ENCODE results near the gene TMPRSS2.

The TMPRSS2 gene

DNA sequence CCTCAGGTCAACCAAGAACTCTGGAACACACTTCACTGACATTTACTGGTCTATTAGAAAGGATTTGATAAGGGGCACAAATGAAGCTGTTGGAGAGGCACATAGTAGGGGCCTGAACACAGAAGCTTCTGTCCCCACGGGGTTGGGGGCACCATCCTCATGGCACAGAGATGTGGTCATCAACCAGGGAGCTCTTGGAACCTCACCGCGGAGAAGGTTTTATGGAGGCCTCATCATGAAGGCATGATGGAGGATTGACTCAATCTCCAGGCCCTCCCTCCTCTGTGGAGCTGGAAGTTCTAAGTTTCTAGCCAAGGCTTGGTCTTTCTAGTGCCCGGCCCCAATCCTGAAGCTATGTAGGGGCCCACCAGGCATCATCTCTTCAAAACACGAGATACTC lies 58.3 kb downstream of the TMPRSS2 start:
- no peak for DNase-seq (ENCODE audit: low read depth in 2 of 2)

DNA sequence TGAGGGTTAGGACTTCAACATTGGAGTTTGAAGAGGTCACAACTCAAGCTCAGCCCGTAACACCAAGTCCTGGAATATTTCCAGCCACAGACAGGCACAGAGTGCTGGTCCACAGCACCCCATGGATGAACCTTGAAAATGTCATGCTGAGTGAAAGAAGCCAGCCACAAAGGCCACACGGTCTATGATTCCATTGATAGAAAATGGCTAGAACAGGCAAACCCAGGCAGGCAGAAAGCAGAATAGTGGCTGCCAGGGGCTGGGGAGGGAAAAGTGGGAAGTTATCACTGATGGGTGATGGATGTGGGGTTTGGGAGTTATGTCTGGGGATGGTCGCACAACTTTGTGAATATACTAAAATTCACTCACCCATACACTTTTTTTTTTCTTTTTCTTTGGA lies 60.6 kb downstream of the TMPRSS2 start:
- DNase-seq (ENCODE audit: low read depth in 2 of 2), result no peak

DNA sequence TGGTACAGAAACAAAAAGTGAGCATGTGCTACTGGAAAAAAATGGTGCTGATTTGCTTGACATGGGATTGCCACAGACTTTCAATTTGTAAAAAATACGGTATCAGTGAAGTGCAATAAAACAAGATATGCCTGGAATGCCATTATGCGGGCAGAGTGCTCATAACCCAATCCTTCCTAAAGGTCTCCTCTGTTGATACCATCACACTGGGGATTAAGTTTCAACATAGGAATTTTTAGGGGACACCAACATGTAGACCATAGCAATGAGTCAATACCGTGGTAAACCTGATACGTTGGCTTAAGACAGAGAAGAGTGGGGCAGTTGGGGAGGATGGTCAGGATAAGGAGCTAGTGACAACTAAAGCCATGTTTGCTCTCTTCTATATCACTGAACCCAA lies 61.4 kb downstream of the TMPRSS2 start:
- DNase-seq (ENCODE audit: low read depth in 2 of 2), result no peak

DNA sequence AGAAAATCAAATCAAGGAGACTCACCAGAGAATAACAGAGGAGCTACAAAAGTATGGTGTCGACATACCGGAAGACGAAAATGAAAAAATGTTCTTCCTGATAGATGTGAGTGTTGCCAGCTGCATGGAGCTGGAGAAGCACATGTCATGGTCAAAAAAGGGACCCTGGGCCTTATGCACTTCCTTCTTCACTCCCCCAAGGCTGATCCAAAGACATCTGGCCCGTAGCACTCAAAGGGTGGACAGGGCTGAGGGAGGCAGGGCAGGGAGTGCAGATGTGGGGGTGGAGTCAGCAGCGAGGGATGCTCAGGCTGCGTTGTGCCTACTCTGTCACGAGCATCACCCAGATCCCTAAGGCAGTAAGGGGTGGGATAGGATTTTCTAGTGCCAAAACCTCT lies 62.5 kb downstream of the TMPRSS2 start:
- no peak for DNase-seq (ENCODE audit: low read depth in 2 of 2)

DNA sequence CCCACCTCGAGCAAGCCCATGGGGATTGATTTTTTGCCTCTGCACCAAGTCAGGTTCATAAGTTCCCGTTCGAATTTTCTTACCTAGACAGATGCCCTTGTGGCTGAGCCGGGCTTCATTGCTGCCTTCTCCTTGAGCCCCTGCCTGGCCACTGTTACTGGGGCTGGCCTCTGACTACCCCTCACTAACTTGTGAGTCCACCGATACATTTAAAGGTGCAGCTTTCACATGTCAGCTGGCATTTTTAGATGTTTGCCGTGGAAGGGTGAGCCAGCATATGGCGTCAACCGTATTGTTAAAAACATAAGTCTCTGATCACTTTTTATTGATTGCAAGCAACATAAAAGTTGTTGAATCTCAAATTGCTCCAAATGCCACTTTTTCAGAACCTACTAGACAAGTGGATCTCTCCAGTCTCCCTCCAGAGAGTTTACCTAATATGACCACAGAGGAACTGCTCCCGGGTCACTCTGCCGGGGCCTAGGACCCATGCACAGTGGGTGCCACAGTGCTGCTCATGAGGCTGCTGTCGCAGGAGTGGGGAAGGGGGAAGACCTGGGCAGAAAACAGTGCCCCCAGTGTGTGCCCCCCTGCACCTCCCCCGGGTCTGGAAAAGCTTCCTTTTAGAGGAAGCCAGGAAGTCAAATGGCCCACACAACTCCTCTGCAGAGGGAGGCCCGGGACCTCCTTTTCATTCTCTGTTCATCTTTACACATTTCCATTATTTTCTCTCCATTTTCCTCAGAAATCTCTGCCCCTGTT lies 63.1 kb downstream of the TMPRSS2 start:
- no peak for DNase-seq (ENCODE audit: low read depth in 2 of 2)

DNA sequence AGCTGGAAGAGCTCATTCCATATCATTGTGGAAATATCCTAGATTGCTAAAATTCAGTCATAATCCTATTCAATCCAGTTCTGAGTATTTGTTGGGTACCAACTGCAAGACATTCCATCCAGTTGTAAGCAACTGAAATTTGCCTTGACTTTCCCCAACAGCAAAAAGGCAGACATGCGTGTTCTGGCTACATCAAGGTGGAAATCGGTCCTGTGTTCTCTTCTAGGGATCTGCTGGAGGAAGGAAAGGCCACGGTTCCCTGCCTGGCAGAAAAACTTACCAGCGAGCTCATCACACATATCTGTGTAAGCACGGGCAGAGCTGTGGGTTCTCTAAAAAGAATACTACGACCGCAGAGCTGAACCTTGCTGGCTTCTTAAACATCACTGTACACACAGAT lies 64.4 kb downstream of the TMPRSS2 start:
- no peak for DNase-seq (ENCODE audit: low read depth in 2 of 2)

DNA sequence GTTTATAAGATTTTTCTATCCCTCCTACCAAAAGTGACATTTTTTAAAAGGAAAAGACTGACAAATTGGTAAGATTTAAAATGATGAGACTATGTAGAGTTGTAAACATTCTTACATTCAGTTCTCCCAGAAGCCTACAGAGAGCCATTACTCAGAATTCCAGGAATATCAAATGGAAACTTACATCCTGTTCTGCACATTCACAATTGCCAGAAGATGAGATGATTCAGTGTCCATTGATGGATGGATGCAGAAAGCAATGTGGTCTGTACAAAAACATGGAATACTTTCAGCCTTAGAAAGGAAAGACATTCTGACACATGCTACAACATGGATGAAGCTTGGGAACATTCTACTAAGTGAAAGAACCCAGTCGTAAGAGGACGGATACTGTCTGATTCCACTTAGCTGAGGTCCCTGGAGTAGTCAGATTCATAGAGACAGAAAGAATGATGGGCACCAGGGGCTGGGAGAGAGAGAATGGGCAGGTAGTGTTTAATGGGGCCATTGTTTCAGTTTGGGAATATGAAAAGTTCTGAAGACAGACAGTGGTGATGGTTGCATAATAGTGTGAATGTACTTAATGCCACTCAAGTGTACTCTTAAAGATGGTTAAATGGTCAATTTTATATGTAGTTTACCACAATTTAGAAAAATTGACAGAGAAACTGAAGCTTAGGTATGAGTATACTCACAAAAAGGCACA lies 65.3 kb downstream of the TMPRSS2 start:
- DNase-seq (ENCODE audit: low read depth in 2 of 2), result no peak

DNA sequence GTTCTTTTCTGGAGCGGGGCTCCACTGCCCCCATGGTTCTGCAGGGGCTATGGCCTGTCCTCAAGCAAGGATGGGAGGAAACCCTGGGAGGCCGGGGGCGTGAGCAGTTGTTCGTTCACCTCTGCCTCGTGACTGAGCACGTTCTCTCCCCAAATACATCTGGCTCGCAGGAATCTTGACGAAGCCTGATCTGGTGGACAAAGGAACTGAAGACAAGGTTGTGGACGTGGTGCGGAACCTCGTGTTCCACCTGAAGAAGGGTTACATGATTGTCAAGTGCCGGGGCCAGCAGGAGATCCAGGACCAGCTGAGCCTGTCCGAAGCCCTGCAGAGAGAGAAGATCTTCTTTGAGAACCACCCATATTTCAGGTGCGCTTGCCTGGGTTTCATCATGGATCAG lies 66.4 kb downstream of the TMPRSS2 start:
- DNase-seq (ENCODE audit: low read depth in 2 of 2), result no peak

DNA sequence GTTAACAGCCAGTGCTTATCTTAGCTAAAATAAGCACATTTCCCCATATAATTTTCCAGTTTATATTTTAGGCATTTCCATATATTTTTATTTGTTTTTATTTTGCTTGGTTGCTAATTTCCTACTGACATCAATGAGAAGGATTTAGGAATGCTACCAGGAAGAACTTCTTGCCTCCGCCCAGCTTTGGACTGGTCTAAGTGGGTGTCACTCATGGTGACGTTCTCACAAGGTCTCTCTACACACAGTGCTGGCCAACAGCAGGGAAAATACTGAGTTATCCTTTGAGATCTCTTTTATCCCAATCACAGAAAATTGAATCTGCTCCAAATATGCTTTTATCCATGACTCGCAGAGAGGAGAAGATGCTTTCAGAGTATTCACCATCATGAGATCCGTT lies 68.7 kb downstream of the TMPRSS2 start:
- DNase-seq (ENCODE audit: low read depth in 2 of 2), result no peak

DNA sequence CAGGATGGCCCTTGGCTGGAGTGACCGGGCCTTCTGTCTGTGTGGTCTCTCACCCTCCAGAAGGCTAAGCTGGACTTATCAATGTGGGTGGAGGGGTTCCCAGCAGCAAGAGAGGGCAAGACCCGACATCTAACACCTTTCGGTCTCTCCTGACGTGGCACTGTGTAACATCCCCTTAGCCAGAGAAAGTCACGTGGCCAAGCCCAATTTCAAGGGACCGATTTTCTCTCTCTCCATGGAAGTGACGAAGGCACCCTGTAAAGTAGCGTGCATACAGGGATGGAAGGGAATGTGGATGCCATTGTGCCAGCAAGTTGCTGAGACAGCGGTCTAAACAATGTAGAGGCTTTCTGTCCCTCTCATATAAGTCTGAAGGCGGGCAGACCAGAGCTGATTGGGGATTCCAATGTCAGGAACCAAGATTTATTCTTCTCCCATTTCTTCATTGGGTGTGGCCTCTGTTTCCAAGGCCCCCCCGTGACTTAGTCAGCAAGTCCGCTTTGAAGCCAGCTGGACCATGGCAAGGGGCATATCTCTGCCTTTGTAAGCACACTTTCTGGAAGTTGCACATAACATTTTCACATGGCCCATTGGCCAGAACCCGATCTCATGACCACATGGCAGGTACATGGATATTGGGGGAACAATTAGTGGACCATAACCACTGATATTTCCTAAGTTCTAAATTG lies 69.4 kb downstream of the TMPRSS2 start:
- no peak for DNase-seq (ENCODE audit: low read depth in 2 of 2)

DNA sequence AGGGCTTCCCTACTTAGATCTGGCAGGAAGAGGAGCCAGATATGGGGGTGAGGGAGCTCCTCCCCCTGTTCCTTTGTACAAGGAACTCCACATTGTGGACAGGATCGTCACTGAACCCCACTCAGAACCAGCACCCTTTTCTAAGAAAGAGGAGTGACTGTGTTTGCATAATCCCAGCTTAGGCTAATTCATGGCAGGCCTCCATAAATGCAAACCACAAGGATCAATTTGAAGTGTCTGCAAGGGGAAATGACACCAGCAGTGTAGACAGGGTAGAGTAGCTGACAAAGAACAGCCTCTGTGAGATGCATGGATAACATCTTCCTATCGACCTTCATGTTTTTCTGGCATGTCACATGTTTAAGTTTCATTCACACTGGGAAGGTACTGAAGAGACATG lies 70.2 kb downstream of the TMPRSS2 start:
- no peak for DNase-seq (ENCODE audit: low read depth in 2 of 2)

DNA sequence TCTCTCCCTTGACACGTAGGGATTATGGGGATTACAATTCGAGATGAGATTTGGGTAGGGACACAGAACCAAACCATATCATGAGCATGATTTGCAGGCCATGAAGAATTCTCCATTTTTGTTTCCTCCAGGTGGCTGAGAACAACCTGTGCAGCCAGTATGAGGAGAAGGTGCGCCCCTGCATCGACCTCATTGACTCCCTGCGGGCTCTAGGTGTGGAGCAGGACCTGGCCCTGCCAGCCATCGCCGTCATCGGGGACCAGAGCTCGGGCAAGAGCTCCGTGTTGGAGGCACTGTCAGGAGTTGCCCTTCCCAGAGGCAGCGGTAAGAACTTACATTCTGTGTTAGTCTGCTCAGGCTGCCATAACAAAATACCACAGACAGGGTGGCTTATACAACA lies 72.3 kb downstream of the TMPRSS2 start:
- no peak for DNase-seq (ENCODE audit: low read depth in 2 of 2)

DNA sequence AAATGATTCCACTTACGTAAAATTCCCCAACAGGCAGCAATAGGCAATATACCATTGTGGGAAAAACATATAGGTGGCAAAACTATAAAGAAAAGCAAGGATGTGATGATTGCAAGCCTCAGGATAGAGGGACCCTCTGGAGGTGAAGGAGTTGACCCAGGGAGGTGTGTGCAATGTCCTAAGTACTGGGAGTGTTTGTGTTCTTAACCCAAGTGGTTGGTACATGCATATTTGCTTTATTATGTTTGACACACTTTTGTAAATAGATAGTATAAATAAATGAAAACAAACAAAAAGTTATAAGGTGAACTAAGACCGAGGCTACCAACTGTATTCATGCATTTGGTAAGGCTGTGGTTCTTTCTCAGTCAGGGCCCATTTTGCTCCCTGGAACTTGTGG lies 74.4 kb downstream of the TMPRSS2 start:
- DNase-seq (ENCODE audit: low read depth in 2 of 2), result no peak

DNA sequence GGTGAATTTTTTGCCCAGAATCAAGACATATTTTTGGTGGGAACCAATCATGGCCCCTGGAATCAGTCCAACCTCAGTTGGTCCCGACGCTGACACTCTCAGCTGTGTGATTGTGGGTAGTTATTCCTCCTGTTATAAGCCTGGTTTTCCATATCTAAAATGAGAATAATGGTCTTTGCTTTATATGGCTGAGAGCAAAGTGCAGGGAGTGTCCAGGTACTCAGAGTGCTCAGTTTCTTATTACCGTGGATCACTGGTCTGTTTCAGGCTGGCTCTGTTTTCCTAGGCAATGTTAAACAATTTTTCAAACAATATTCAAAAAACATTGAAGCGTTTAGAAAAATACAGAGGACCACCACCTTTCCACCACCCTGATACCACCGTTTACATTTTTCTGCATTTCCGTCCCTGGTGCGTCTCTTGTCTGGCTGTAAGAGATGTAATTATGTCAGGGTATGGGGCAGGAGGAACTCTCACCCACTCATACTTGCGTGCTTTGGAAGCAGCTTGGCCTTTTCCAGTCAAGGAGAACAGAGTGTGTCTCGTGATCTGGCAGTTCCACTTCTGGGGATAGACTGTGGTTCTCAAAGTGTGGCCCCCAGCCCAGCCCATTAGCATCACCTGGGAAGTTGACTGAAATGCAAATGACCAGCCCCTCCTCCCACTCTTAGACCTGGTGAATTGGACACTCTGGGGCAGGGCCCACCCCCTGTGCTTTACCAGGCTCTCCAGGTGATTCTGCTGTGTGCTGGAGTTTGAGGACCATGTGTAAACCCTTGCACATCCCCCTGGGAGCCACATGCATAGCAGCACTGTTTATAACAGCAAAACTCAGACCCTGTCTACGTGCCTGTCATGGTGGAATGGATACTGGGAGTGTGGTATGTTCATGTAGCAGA lies 75.1 kb downstream of the TMPRSS2 start:
- DNase-seq (ENCODE audit: low read depth in 2 of 2), result no peak

DNA sequence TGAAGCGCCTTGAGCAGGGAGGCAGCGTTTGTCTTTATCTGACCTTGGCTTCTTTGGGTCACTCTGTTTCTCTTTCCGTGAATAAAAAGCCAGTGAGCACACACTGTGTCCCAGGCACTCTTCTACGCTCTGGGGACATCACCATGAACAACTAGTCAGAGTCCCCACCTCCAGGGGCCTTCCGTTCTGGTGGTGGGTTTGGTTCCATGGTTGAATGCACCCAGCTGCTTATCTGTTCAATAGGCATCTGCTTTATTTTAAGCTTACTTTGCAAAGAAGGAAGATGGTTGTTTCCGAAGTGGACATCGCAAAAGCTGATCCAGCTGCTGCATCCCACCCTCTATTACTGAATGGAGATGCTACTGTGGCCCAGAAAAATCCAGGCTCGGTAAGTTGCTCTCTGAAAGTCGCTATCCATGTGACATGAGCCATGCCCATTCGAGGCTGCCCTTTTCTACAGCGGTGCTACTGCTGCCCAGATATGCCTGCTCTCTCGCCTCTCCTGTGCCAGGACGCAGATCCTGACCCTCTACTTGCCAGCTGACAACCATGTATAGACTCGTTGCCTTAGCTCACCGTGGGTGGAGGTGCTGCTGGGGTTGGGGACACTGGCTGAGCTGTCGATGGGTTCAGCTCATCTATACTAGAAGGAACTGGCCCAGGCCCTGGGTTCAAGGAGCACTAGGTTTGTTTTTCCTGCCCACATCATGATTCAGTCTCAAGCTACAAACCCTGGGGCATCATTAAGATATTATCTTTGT lies 76.0 kb downstream of the TMPRSS2 start:
- DNase-seq (ENCODE audit: low read depth in 2 of 2), result no peak

DNA sequence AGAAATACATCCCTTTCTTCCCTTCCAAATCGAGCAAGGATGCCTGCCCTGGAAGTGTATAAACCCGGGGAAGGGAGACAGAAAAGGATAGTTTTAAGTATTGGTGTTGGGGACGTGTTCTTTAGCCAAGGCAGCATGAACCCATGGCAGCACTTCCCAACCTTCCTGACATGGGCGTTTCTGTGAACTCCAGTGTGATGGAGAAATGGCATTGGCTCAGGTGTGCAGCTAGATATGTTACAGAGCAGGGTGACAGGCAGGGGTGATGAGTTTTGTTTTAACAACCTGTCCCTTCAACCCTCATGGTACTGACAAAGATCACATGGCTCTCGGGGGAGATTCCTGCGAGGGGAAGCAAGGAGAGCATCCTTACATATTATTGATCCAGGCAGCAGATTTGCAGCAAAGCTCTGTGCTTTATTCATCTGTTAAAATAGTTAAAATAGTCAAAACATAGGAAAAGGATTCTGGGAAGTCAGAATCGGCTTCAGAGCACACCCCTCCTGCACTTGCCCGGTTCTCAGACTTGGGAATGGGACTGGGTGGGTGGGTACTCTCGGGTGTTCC lies 78.0 kb downstream of the TMPRSS2 start:
- DNase-seq (ENCODE audit: low read depth in 2 of 2), result no peak

DNA sequence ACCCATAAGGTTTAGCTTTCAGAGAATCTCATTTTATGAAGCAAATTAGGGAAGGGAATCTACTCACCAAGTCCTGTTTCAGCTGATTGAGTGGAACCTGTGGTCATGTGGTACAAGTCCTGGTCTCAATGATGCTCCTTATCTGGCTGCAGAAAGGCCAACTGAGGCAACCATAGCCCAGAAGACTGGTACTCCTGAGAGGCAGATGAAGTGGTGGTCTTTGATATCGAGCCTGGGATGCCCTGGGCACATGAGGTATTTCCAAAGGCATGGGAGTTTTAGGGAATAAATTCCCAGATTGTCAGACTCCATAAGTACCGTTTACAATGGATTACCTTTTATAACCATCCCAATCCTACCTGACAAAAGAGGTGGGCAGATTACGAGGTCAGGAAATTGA lies 78.7 kb downstream of the TMPRSS2 start:
- DNase-seq (ENCODE audit: low read depth in 2 of 2), result no peak

DNA sequence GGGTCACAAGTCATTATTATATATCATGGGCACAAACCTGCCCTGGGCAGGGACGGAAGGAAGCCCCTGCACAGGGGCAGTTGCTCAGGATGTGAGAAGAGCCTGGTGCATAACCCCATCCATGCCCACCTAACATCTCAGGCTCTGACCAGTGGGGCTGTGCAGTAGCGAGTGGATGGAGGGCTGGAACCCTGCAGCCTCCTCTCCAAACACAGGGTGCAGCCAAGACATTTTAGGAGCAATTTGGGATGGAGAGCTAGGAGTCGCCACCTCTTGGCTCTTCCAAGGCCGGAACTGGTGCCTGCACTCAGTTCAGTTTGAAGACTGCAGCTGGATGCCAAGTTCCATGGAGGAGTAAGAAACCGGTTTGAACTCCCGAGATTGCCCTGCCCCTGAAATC lies 79.1 kb downstream of the TMPRSS2 start:
- no peak for DNase-seq (ENCODE audit: low read depth in 2 of 2)

DNA sequence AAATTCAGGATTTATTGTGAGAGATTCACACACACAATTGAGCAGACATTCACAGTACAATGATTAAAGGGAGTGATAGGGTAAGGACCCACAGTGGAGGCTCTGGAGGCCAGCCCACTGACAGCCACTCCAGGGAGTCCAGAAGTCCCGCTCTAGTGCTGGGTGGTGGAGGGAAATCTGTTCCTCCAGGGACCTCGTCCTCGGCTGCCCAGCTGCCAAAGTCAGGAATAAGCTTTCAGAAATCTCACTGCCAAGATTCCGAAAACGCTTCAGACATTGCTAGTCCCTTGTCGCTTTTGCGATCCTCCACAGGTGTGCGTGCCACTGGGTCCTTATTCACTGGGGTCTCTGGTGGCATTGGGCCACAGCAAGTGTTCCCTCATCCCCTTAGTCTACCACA lies 79.6 kb downstream of the TMPRSS2 start:
- no peak for DNase-seq (ENCODE audit: low read depth in 2 of 2)

DNA sequence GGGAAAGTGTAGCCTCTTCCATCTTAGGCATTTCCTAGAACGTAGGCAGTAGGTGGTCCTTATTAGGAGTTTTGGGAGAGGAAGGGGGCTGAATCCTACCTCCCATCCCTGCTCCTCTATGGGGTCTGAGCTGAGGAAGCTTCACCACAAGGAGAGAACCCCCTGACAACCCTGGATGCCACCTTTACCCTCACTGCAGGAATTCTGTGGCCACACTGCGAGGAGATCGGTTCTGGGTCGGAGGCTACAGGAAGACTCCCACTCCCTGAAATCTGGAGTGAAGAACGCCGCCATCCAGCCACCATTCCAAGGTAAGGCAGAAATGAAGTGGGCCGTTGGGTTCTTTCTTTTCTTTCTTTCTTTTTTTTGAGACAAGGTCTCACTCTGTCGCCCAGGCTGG lies 80.4 kb downstream of the TMPRSS2 start:
- no peak for DNase-seq (ENCODE audit: low read depth in 2 of 2)

Measured in stimulated activated CD4-positive, alpha-beta T cell treated with anti-CD3 and anti-CD28 coated beads, Interleukin-15, amount 100 ng/mL, for 48 hours (primary cell).